OCI-M2 (cell line): ENCODE measurements around the gene SORCS2.

Experiments
- DNase-seq: peaks from one replicate; lab custom pipeline; 2025; ENCODE audit not compliant: unreplicated experiment; lab: John Stamatoyannopoulos, UW

SORCS2 gene

GRCh38 chr4:7775396-7775795, 583.1 kb downstream of the SORCS2 start:
- no peak for DNase-seq

- no peak for DNase-seq
Measured at GRCh38 chr4:7777017-7777710, 584.8 kb downstream of the SORCS2 start.

GRCh38 chr4:7777871-7778509, 585.7 kb downstream of the SORCS2 start:
- no peak for DNase-seq

- DNase-seq: no peak
Measured at GRCh38 chr4:7778510-7779431, 586.4 kb downstream of the SORCS2 start.

GRCh38 chr4:7779432-7779768, 587.1 kb downstream of the SORCS2 start:
- no peak for DNase-seq

GRCh38 chr4:7780751-7781348, 588.5 kb downstream of the SORCS2 start:
- DNase-seq: no peak

- no peak for DNase-seq
Measured at GRCh38 chr4:7781366-7781765, 589.0 kb downstream of the SORCS2 start.

- no peak for DNase-seq
Measured at GRCh38 chr4:7781993-7782392, 589.7 kb downstream of the SORCS2 start.

GRCh38 chr4:7782783-7783182, 590.4 kb downstream of the SORCS2 start:
- DNase-seq: no peak

- DNase-seq: no peak
Measured at GRCh38 chr4:7783541-7783940, 591.2 kb downstream of the SORCS2 start.

GRCh38 chr4:7784131-7784870, 592.0 kb downstream of the SORCS2 start:
- DNase-seq: no peak

GRCh38 chr4:7785017-7785416, 592.7 kb downstream of the SORCS2 start:
- DNase-seq: no peak

- no peak for DNase-seq
Measured at GRCh38 chr4:7786040-7786439, 593.7 kb downstream of the SORCS2 start.

GRCh38 chr4:7786517-7786916, 594.2 kb downstream of the SORCS2 start:
- no peak for DNase-seq

GRCh38 chr4:7787067-7787466, 594.7 kb downstream of the SORCS2 start:
- no peak for DNase-seq

- DNase-seq: no peak
Measured at GRCh38 chr4:7787681-7788141, 595.4 kb downstream of the SORCS2 start.

- DNase-seq: no peak
Measured at GRCh38 chr4:7788193-7788592, 595.9 kb downstream of the SORCS2 start.

GRCh38 chr4:7788694-7789425, 596.5 kb downstream of the SORCS2 start:
- no peak for DNase-seq

- DNase-seq: no peak
Measured at GRCh38 chr4:7790023-7790422, 597.7 kb downstream of the SORCS2 start.

- no peak for DNase-seq
Measured at GRCh38 chr4:7790999-7791398, 598.7 kb downstream of the SORCS2 start.
